ENCODE results near the gene NIPAL3.
A peak's percentile ranks its signal among the peaks of the same experiment; 100 is the strongest.
"Not testable (repeated sequence)": the region's sequence is repeated elsewhere in the genome, so short reads cannot be mapped to it uniquely, and the experiment has no call there.

Gene NIPAL3

DNA sequence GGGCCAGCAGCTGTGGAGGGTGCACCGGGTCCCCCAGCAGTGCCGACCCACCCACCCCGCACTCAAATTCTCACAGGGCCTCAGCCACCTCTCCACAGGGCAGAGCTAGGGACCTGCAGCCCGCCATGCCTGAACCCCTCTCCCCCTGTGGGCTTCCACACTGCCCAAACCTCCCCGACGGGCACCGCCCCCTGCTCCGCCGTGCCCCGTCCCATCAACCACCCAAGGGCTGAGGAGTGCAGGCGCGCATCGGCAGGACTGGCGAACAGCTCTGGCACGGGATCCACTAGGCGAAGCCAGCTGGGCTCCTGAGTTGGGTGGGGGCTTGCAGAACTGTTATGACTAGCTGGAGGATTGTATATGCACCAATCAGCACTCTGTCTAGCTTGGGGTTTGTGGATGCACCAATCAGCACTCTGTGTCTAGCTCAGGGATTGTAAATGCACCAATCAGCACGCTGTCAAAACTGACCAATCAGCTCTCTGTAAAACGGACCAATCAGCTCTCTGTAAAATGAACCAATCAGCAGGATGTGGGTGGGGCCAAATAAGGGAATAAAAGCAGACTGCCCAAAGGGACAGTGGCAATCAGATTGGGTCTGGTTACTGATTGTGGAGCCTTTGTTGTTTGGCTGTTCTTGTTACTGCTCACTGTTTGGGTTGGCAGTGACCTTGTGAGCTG is 74.6 kb downstream of the NIPAL3 start:
- no peak for DNase-seq (ENCODE audit: low read depth)

- DNase-seq (ENCODE audit: low read depth) = no peak
Observed at GRCh38 chr1:24491577-24492360, 76.2 kb downstream of the NIPAL3 start.

GRCh38 chr1:24492935-24493334 is 77.3 kb downstream of the NIPAL3 start:
- not testable (repeated sequence) for DNase-seq (ENCODE audit: low read depth)

DNA sequence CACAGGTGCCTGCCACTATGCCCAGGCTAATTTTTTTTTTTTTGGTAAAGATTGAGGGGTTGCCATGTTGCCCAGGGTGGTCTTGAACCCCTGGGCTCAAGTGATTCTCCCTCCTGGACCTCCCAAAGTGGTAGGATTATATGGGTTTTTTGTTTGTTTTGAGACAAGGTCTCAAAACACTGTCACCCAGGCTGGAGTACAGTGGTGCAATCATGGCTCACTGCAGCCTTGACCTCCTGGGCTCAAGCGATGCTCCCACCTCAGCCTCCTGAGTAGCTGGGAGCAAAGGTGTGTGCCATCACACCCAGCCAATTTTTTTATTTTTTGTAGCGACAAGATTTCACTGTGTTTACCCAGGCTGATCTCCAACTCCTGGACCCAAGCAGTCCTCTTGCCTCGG is 78.2 kb downstream of the NIPAL3 start:
- DNase-seq (ENCODE audit: low read depth) = no peak

DNA sequence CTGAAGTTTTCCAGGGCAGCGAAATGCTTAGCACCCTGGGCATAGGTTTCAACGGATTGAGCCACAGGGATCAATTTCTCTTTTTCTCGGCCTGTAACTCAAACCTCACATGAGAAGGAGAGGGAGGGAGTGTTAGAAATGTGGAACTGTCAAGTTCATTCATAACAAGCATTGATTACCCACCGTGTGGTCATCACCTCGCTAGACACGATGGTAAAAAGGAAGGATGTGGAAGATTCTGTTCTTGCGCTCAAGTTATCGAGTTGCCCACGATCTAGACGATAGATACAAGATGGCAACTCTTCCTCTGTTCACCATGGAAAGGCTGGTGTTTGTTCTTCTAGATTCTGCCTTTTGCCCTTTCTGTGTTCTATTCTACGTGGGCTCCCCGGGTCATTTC is 83.0 kb downstream of the NIPAL3 start:
- no peak for DNase-seq (ENCODE audit: low read depth)

DNA sequence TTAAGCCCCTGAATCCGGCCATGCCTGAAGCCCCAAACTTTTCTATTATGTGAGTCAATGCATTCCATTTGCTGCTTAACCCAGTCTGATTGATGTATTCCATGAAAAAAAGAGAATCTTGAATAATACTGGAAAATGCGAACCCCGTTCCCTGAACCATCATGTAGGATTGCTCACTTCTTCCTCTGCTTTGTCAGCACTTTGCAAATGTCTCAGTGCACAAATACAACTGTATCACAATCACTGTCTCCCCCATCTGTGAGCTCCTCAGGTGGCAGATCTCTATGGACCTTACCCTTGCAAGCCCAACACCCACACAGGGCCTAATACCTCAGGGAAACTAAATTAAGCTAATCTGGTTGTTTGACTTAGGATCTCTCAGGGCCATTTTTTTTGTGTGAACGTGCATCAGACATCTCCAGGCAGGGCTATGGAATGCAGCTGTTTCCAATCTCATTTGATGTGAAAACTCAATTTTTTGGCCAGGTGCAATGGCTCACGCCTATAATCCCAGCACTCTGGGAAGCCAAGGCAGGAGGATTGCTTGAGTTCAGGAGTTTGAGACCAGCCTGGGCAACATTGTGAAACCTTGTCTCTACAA is 84.9 kb downstream of the NIPAL3 start:
- no peak for DNase-seq (ENCODE audit: low read depth)

DNA sequence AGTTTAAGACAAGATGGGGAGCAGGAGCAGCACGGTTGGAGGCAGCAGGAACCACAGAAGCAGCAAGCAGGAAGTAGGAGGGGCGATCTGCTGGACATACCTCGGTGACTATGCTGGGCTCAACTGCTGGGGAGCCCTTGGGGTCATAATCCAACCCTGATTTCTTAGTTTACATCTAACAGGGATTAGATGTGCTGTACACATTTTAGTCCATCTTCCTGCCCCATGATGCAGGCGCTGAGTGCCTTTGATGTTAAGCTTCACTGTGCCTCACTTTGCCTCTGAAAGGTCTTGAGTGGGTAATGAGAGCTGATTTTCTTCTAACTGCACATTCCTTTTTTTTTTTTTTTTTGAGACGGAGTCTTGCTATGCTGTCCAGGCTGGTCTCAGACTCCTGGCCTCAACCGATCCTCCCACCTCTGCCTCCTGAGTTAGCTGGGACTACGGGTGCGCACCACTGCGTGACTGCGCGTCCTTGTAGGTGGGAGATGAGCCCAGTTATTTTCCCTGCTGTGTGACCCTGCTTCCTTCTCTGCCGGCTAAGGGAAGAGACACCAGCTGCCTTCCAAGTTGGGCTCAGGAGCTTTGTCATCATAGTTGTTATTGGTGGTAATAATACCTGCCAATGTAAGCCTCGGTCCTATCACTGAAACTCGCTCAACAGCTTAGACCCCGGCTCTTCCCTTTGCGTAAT is 85.9 kb downstream of the NIPAL3 start:
- DNase-seq (ENCODE audit: low read depth) = no peak

- peak; percentile 76 for DNase-seq (ENCODE audit: low read depth)
Observed at GRCh38 chr1:24502065-24502708, 86.6 kb downstream of the NIPAL3 start.

DNA sequence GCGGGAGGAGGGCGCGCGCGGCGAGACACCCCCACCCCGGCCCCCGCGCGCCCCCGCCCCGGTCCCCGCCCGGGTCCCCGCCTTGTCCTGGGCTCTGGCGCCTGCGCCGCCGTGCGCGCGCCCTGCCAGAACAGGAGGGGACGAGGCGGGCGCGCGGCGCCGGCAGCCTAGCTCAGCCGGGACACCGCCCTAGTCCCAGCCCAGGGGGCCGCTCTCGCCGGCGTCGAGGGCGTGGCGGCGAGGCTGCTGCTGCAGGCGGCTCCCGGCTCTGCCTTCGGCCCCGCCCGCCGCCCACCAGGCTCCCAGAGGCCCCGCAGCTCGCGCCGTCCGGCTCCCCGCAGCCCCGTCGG is 87.1 kb downstream of the NIPAL3 start, which contains the start of gene RCAN3:
Gene RCAN3, plus strand, starts transcription at position 128 of the 350 bp plus-strand sequence. CDS start 11,537 bp downstream, outside the sequence.
- peak; percentile 84 for DNase-seq (ENCODE audit: low read depth)

DNA sequence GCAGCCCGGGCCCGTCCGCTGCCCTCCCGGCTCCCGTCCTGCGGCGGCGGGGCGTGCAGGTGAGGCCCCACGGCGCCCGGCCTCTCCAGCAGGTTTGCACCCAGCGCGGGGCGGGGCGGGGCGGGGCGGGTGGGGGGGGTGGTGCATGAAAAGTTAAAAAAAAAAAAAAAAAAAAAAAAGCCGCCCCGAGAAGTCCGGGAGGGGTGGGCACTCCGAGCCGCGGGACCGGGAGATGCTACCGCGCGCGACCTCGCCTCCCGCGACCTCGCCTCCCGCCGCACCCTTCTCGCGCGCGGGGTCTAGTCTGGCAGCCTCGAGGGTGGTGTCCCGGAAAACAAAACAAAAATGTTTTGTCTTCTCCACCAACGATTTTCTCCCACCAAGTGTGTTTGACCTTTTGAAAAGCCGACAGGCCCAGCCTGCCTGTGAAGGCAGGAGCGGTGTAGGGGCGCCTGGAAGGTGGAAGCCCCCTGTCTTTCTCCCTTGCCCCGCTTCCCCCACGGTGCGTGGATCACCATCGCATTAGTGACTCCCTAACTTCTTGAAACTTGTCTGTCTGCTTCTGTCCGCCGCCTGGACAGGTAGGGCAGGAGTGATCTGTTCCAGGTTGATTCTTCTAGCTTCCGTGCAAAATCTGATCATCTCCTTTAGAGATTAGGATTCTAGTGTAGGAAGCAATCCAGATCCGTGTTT is 87.6 kb downstream of the NIPAL3 start:
- DNase-seq (ENCODE audit: low read depth) = no peak

GRCh38 chr1:24503870-24504523 is 88.4 kb downstream of the NIPAL3 start:
- no peak for DNase-seq (ENCODE audit: low read depth)

GRCh38 chr1:24504560-24504959 is 89.0 kb downstream of the NIPAL3 start:
- no peak for DNase-seq (ENCODE audit: low read depth)

DNA sequence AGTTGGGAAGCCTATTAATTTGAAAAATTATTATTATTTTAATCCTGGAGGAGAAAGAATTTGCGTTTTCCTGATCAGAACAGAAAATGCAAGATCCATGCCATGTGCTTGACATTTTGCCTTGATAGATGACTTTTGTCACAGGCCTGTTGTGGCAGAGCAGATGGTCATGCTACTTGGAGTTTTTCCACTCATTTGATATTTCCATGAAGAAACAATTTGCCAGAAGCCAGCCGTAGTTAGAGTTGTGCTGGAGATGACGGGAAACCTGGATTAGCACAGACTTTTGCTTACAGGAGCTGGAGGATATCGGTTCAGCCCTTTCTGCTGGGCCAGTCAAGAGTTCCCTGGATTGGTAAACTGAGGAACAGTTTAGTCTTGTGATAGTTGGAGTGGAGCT is 90.2 kb downstream of the NIPAL3 start:
- no peak for DNase-seq (ENCODE audit: low read depth)

GRCh38 chr1:24506691-24507381 is 91.2 kb downstream of the NIPAL3 start:
- DNase-seq (ENCODE audit: low read depth) = no peak

DNA sequence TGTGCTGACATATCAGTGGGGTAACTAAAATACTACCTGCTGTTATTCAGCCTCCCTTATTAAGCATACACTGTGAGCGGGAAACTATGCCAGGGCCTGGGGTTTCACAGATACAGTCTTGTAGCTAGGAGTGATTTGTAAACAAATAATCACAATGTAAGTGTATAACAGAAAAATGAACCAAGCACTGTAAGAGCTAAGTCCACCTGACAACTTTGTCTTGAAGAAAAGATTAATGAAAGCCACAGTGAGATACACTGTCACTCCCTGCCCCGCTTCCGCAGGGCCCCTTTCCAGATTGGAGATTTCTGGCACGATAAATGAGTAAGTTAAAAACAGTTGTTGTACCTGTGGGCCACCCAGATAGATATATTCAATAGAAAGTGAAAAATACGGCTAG is 91.8 kb downstream of the NIPAL3 start:
- no peak for DNase-seq (ENCODE audit: low read depth)

DNA sequence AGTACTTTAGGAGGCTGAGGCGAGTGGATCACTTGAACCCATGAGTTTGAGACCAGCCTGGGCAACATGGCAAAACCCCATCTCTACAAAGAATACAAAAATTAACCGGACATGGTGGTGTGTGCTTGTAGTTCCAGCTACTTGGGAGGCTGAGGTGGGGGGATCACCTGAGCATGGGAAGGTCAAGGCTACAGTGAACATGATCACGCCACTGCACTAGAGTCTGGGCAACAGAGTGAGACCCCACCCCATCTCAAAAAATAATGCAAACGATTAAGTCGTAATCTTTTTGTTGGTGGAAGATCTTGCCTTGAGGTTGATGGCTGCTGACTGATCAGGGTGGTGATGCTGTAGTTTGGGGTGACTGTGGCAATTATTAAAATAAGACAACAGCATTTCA is 93.3 kb downstream of the NIPAL3 start:
- no peak for DNase-seq (ENCODE audit: low read depth)

GRCh38 chr1:24513706-24514105 is 98.1 kb downstream of the NIPAL3 start:
- DNase-seq (ENCODE audit: low read depth) = no peak

- DNase-seq (ENCODE audit: low read depth) = no peak
Observed at GRCh38 chr1:24514946-24515345, 99.3 kb downstream of the NIPAL3 start.

DNA sequence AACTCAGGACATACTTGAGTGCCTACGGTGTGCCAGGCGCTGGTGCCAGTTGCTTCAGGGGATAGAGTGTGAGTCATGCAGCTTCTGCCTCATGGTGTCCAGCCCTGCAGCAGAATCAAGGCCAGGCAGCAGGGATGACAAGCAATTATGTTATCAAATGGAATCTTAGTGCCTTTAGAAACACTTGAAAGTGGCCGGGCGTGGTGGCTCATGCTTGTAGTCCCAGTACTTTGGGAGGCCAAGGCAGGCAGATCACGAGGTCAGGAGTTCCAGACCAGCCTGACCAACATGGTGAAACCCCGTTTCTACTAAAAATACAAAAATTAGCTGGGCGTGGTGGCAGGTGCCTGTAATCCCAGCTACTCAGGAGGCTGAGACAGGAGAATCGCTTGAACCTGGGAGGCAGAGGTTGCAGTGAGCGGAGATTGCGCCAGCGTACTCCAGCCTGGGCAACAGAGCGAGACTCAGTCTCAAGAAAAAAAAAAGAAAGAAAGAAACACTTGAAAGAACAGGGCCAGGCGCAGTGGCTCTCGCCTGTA is 100.1 kb downstream of the NIPAL3 start:
- DNase-seq (ENCODE audit: low read depth) = not testable (repeated sequence)

DNA sequence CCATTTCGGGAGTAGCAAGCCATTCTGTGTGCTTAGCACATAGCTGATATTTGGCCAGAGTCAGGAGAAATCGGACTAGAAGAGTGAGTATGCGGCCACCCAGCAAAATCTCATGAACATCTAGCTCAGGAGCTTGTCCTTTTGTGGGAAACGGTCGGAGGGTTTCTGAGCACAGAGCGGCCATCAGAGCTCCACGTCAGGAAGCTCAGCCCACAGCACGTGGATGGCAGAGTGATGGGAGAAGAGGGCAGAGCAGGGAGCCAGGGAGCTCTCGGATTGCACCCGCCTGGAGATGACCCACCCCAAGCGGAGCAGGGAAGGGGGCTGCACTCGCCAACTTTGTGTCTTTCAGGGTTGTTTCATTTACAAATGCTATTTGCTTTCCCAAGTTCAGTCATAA is 100.9 kb downstream of the NIPAL3 start:
- no peak for DNase-seq (ENCODE audit: low read depth)

Measured in stimulated activated CD4-positive, alpha-beta T cell treated with anti-CD3 and anti-CD28 coated beads, Interleukin-2, amount 100 ng/mL, for 4 hours (primary cell).